ENCODE measurements around the gene CUBN. TPM values are rescaled to one million over a fixed set of nuclear protein-coding genes. Genes with fewer than 3 reads are reported as not detected.
A peak's percentile ranks its signal among the peaks of the same experiment; 100 is the strongest.

CUBN gene
- total RNA-seq, 2 donors from 2014 or later: 2.6 to 3.6 TPM

GRCh38 chr10:17023386-17024298 lies 106.0 kb downstream of the CUBN start:
- Histone ChIP-seq H3K4me3 (no peak overlapping the region), H3K9me3 (no peaks in the 10 kb centered on the region), H3K4me1 (no peaks in the 10 kb centered on the region), H3K36me3 (replicated peaks in 1 of 2; ENCODE audit: insufficient read depth in 1 of 2, low read depth in 2 of 2) (no peaks in the 10 kb centered on the region), H3K27me3 (no peaks in the 10 kb centered on the region), H3K27ac (peak overlapping the region in 2 of 4 donors; percentile 13 to 27)
- ATAC-seq (peak; percentile 67), DNase-seq (peak in 3 of 4 donors; percentile 28 to 70 (median 30))
- WGBS, 2 donors: 47 to 61% methylated on average over 13 of the region's 13 CpGs
- intact Hi-C loops (cut with DNase I): no loop called here
- TF ChIP-seq CTCF (IDR thresholded peaks at IDR 0.05) (no peak), POLR2A (IDR thresholded peaks at IDR 0.05) (no peak)

DNA sequence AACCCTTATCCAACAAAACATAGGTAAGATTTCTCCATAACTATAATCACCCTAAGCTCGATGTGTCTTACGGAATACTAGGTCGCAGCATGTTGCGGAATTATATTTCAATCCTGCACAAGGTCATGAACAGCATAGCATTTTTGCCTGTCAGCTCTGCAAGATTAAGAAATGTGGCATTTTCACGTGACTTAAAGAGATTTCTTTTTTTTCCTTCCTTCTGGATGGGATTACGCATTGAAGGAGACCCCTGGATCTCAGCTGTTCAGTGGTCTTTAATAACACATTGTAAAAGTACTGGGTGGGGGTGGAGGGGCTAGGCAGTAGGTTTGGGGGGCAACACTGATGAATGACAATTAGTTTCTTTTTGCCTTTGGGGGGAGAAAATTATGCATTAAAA lies 106.7 kb downstream of the CUBN start:
- WGBS, 2 donors: 79 to 88% methylated on average over 6 of the region's 6 CpGs
- H3K27ac ChIP-seq: no peak overlapping the region
- H3K9me3 ChIP-seq: no peaks in the 10 kb centered on the region
- no peak for DNase-seq
- no peaks in the 10 kb centered on the region for H3K36me3 ChIP-seq (replicated peaks in 1 of 2; ENCODE audit: insufficient read depth in 1 of 2, low read depth in 2 of 2)
- H3K27me3 ChIP-seq: no peaks in the 10 kb centered on the region
- intact Hi-C loops (cut with DNase I): no loop called here
- H3K4me1 ChIP-seq: no peaks in the 10 kb centered on the region
- H3K4me3 ChIP-seq: no peak overlapping the region
- TF ChIP-seq CTCF (IDR thresholded peaks at IDR 0.05) (no peak), POLR2A (IDR thresholded peaks at IDR 0.05) (no peak)
- ATAC-seq: peak; percentile 27

DNA sequence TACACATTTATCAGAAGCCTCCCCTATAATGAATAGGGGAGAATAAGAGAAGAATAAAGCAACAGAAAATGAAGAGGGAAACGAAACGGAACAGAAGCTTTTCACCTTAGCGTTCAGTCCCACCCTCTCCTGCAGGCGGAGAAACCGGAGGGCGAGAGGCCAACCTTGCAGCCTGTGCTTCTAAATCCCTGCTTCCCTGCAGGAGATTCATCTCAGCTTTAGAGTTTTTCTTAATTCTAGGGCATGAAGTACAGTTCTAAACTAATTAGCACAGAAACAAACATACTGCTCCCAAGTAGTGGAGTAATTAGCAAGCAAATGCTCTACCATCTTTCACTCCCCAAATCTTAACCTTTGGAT lies 107.2 kb downstream of the CUBN start:
- Histone ChIP-seq H3K4me3 (no peak overlapping the region), H3K27ac (no peak overlapping the region), H3K36me3 (replicated peaks in 1 of 2; ENCODE audit: insufficient read depth in 1 of 2, low read depth in 2 of 2) (no peaks in the 10 kb centered on the region), H3K27me3 (no peaks in the 10 kb centered on the region), H3K9me3 (no peaks in the 10 kb centered on the region), H3K4me1 (no peaks in the 10 kb centered on the region)
- 76 to 79% methylated on average over 6 of the region's 6 CpGs for WGBS, 2 donors
- DNase-seq: no peak
- intact Hi-C loops (cut with DNase I): no loop called here
- TF ChIP-seq POLR2A (IDR thresholded peaks at IDR 0.05): no peak
- no peak for TF ChIP-seq CTCF (IDR thresholded peaks at IDR 0.05)
- no peak for ATAC-seq

- H3K36me3 ChIP-seq (replicated peaks in 1 of 2; ENCODE audit: insufficient read depth in 1 of 2, low read depth in 2 of 2): no peaks in the 10 kb centered on the region
- no peaks in the 10 kb centered on the region for H3K9me3 ChIP-seq
- 66 to 73% methylated on average over 10 of the region's 10 CpGs for WGBS, 2 donors
- intact Hi-C loops (cut with DNase I): no loop called here
- no peak for DNase-seq
- TF ChIP-seq CTCF (IDR thresholded peaks at IDR 0.05) (no peak), POLR2A (IDR thresholded peaks at IDR 0.05) (no peak)
- no peaks in the 10 kb centered on the region for H3K27me3 ChIP-seq
- H3K4me1 ChIP-seq: no peaks in the 10 kb centered on the region
- H3K4me3 ChIP-seq: no peak overlapping the region
- ATAC-seq: no peak
- no peak overlapping the region for H3K27ac ChIP-seq
Measured at GRCh38 chr10:17021656-17022465, 107.8 kb downstream of the CUBN start.
